GM23338 (cell line): Measurements from ENCODE around the gene RXRG. TPM values are rescaled to one million over a fixed set of nuclear protein-coding genes. Genes with fewer than 3 reads are reported as not detected.

Source experiments
- ATAC-seq: fragments of 200-7000 bp; cut with Tn5 transposase; 3 replicates; pipeline ENCODE4 v1.9.1; 2020
- DNase-seq: peaks from one replicate; pipeline ENCODE4 v3.0.0-alpha.2; 2015; ENCODE audit warnings: low spot score
- H2AFZ ChIP-seq: fragments of 200-600 bp; sonication (generic); 2 replicates; pipeline ENCODE4 v1.8.0; 2016; ENCODE audit warnings: antibody characterized with exemption, mild to moderate bottlenecking, moderate library complexity
- H3F3A ChIP-seq: fragments of 200-600 bp; sonication (generic); replicated peaks from 2 replicates; pipeline ENCODE4 v1.8.0; 2017; ENCODE audit warnings: antibody characterized with exemption, mixed run types, low read depth
- H3K27ac ChIP-seq: fragments of 200-600 bp; sonication (generic); 2 replicates; pipeline ENCODE4 v1.6.1; 2016; ENCODE audit warnings: low read depth
- H3K27me3 ChIP-seq: fragments of 200-600 bp; sonication (generic); 2 replicates; pipeline ENCODE4 v1.8.0; 2016; ENCODE audit warnings: mild to moderate bottlenecking, mixed run types, moderate library complexity; ENCODE audit not compliant: insufficient read depth
- H3K36me3 ChIP-seq: fragments of 200-600 bp; sonication (generic); 2 replicates; pipeline ENCODE4 v1.8.0; 2016; ENCODE audit warnings: mild to moderate bottlenecking; ENCODE audit not compliant: insufficient read depth
- H3K4me1 ChIP-seq: fragments of 200-600 bp; sonication (generic); 2 replicates; pipeline ENCODE4 v1.8.0; 2016; ENCODE audit warnings: mild to moderate bottlenecking, moderate library complexity; ENCODE audit not compliant: insufficient read depth
- H3K4me2 ChIP-seq: fragments of 200-600 bp; sonication (generic); 2 replicates; pipeline ENCODE4 v1.7.1; 2017; ENCODE audit warnings: mixed run types
- H3K4me3 ChIP-seq: fragments of 200-600 bp; sonication (generic); 2 replicates; pipeline ENCODE4 v1.6.1; 2016; ENCODE audit warnings: mixed run types
- H3K79me2 ChIP-seq: fragments of 200-600 bp; sonication (generic); replicated peaks from 2 replicates; pipeline ENCODE4 v1.8.0; 2017; ENCODE audit warnings: mild to moderate bottlenecking; ENCODE audit not compliant: insufficient read depth
- H3K9me2 ChIP-seq: fragments of 200-600 bp; sonication (generic); 2 replicates; pipeline ENCODE4 v1.8.0; 2017; ENCODE audit not compliant: insufficient read depth
- H4K20me1 ChIP-seq: fragments of 200-600 bp; sonication (generic); replicated peaks from 2 replicates; pipeline ENCODE4 v1.8.0; 2017; ENCODE audit warnings: mild to moderate bottlenecking; ENCODE audit not compliant: insufficient read depth
- H3K27ac Mint-ChIP-seq: 2 replicates; pipeline ENCODE4 v1.8.0; 2020; ENCODE audit warnings: inconsistent platforms, mild to moderate bottlenecking, moderate library complexity, mixed read lengths
- H3K27me3 Mint-ChIP-seq: 3 replicates; pipeline ENCODE4 v1.8.0; 2022; ENCODE audit warnings: low read depth, mild to moderate bottlenecking, moderate library complexity, mixed read lengths, inconsistent platforms; ENCODE audit not compliant: insufficient read depth, poor library complexity
- H3K36me3 Mint-ChIP-seq: 3 replicates; pipeline ENCODE4 v1.8.0; 2021; ENCODE audit warnings: low read depth, mild to moderate bottlenecking, inconsistent platforms, moderate library complexity, mixed read lengths
- H3K4me1 Mint-ChIP-seq: 3 replicates; pipeline ENCODE4 v1.8.0; 2020; ENCODE audit warnings: mild to moderate bottlenecking, inconsistent platforms, mixed read lengths
- H3K4me3 Mint-ChIP-seq: 3 replicates; pipeline ENCODE4 v1.8.0; 2021; ENCODE audit warnings: moderate library complexity, mild to moderate bottlenecking, inconsistent platforms, mixed read lengths
- H3K9me3 Mint-ChIP-seq: 3 replicates; pipeline ENCODE4 v1.8.0; 2020; ENCODE audit warnings: moderate library complexity, mild to moderate bottlenecking, inconsistent platforms, mixed read lengths
- CREB1 ChIP-seq: fragments of 250-450 bp; sonication (Bioruptor Pico); IDR thresholded peaks from 2 replicates; pipeline ENCODE4 v1.5.0; 2020; ENCODE audit warnings: low read depth, mild to moderate bottlenecking, moderate library complexity
- EZH2phosphoT487 ChIP-seq: fragments of 200-600 bp; sonication (generic); IDR thresholded peaks from one replicate; pipeline ENCODE4 v1.8.1; 2018; ENCODE audit warnings: antibody characterized with exemption; ENCODE audit not compliant: unreplicated experiment
- JUNB ChIP-seq: IDR thresholded peaks from one replicate; pipeline ENCODE4 v1.6.1; 2016; ENCODE audit warnings: antibody characterized with exemption; ENCODE audit not compliant: unreplicated experiment
- NANOG ChIP-seq: IDR thresholded peaks from 2 replicates; pipeline ENCODE4 v1.6.1; 2016; ENCODE audit warnings: antibody characterized with exemption, borderline replicate concordance
- STAT1 ChIP-seq: IDR thresholded peaks from one replicate; pipeline ENCODE4 v1.6.1; 2016; ENCODE audit warnings: antibody characterized with exemption; ENCODE audit not compliant: unreplicated experiment
- ZNF114 ChIP-seq: fragments of 250-450 bp; sonication (Bioruptor Pico); IDR thresholded peaks from 2 replicates; pipeline ENCODE4 v1.5.0; 2020; ENCODE audit warnings: mild to moderate bottlenecking, moderate library complexity
- polyA plus RNA-seq: library from polyadenylated mRNA; unstranded; fragments of >200 nt; fragmentation: Nextera tagmentation; extraction: Ambion mirVana; gene quantifications from 2 replicates; pipeline ENCODE4 v1.2.1, GENCODE V29; 2016
- total RNA-seq: library from RNA; depleted of rRNA; stranded (reverse); fragments of >200 nt; shearing (Covaris generic); gene quantifications from 2 replicates; pipeline ENCODE4 v1.2.3, GENCODE V29; 2014
- TF ChIP-seq, protein P1 (sequence below): IDR thresholded peaks from one replicate; pipeline ENCODE4 v1.6.1; 2018; ENCODE audit warnings: antibody characterized with exemption; ENCODE audit not compliant: unreplicated experiment
- TF ChIP-seq, protein P2 (sequence below): IDR thresholded peaks from 2 replicates; pipeline ENCODE4 v1.6.1; 2016; ENCODE audit warnings: antibody characterized with exemption
- TF ChIP-seq, protein P3 (sequence below), 2 experiments: fragments of 200-600 bp in 1 of 2; sonication (generic) in 1 of 2; conservative IDR thresholded peaks; 2 replicates each; pipeline versions ENCODE4 v1.5.1 to v1.6.1; 2016 to 2017; ENCODE audit warnings: antibody characterized with exemption in 2 of 2, low read depth in 2 of 2, mild to moderate bottlenecking in 2 of 2, moderate library complexity in 1 of 2

RXRG gene
- total and polyA plus RNA-seq, 2 experiments from 2014 or later, result not detected

DNA sequence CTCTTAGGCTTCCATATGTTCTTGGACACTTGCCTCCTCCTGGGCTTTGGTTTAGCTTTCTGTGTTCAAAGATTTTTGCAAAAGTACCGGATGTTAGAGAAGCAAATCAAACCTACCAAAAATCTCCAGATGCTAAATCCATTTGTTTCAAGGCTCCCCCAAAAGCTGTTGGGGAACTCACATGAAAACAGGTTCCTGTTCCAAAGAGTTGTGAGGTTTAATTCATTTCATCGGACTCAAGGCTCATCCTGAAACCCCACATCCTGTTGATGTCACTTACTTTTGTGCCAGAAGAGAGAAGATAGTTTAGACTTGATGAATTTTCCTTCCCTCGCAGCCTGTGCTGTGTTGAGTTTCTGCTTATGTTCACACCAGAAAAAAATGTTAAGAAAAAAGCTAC is 41.7 kb upstream of the RXRG start:
- Histone ChIP-seq H3K27ac (no peak overlapping the region), H3K4me2 (no peak overlapping the region), H3K4me3 (no peak overlapping the region), H3K27me3 (no peaks in the 10 kb centered on the region), H2AFZ (no peak overlapping the region), H3K9me2 (no peaks in the 10 kb centered on the region), H3K36me3 (no peaks in the 10 kb centered on the region), H4K20me1 (no peaks in the 10 kb centered on the region), H3K4me1 (no peaks in the 10 kb centered on the region), H3K79me2 (no peaks in the 10 kb centered on the region), H3F3A (no peaks in the 10 kb centered on the region)
- Mint-ChIP-seq H3K27me3 (no peaks in the 10 kb centered on the region), H3K4me1 (peaks cover 6% of the 10 kb centered on the region; the same call in 1 of the 3 replicates), H3K9me3 (no peaks in the 10 kb centered on the region), H3K4me3 (no peak overlapping the region), H3K36me3 (no peaks in the 10 kb centered on the region), H3K27ac (no peak overlapping the region)
- TF ChIP-seq, protein P1, sequence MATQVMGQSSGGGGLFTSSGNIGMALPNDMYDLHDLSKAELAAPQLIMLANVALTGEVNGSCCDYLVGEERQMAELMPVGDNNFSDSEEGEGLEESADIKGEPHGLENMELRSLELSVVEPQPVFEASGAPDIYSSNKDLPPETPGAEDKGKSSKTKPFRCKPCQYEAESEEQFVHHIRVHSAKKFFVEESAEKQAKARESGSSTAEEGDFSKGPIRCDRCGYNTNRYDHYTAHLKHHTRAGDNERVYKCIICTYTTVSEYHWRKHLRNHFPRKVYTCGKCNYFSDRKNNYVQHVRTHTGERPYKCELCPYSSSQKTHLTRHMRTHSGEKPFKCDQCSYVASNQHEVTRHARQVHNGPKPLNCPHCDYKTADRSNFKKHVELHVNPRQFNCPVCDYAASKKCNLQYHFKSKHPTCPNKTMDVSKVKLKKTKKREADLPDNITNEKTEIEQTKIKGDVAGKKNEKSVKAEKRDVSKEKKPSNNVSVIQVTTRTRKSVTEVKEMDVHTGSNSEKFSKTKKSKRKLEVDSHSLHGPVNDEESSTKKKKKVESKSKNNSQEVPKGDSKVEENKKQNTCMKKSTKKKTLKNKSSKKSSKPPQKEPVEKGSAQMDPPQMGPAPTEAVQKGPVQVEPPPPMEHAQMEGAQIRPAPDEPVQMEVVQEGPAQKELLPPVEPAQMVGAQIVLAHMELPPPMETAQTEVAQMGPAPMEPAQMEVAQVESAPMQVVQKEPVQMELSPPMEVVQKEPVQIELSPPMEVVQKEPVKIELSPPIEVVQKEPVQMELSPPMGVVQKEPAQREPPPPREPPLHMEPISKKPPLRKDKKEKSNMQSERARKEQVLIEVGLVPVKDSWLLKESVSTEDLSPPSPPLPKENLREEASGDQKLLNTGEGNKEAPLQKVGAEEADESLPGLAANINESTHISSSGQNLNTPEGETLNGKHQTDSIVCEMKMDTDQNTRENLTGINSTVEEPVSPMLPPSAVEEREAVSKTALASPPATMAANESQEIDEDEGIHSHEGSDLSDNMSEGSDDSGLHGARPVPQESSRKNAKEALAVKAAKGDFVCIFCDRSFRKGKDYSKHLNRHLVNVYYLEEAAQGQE, result no peak
- TF ChIP-seq, protein P2, sequence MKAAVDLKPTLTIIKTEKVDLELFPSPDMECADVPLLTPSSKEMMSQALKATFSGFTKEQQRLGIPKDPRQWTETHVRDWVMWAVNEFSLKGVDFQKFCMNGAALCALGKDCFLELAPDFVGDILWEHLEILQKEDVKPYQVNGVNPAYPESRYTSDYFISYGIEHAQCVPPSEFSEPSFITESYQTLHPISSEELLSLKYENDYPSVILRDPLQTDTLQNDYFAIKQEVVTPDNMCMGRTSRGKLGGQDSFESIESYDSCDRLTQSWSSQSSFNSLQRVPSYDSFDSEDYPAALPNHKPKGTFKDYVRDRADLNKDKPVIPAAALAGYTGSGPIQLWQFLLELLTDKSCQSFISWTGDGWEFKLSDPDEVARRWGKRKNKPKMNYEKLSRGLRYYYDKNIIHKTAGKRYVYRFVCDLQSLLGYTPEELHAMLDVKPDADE, result no peak
- no peak for TF ChIP-seq ZNF114 (CRISPR knock-in tag)
- TF ChIP-seq CREB1, result no peak
- DNase-seq (no peak), ATAC-seq (no peak)

DNA sequence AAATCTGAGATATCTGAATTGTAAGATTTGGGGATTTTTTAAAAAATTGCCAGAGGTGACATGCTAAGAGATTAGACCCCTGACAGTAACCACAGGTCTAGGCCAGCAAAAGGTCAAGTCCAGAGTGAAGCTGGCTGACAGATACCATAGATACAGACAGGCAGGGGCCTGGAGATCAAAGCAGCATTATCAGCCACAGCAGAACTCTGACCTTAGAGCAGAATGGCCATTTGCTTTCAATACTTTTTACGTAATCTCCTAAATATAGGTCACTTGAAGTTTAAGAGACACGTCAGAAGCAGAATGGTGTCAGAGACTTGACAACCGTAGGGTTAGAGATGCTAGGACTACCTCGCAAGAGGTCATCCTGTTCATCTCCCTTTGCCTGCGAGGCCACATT is 40.8 kb upstream of the RXRG start:
- H4K20me1 ChIP-seq, result no peaks in the 10 kb centered on the region
- no peak overlapping the region for H2AFZ ChIP-seq
- no peaks in the 10 kb centered on the region for H3K9me2 ChIP-seq
- TF ChIP-seq ZNF114 (CRISPR knock-in tag), result no peak
- TF ChIP-seq EZH2phosphoT487, result no peak
- no peak for TF ChIP-seq NANOG
- TF ChIP-seq JUNB, result no peak
- TF ChIP-seq, protein P3, sequence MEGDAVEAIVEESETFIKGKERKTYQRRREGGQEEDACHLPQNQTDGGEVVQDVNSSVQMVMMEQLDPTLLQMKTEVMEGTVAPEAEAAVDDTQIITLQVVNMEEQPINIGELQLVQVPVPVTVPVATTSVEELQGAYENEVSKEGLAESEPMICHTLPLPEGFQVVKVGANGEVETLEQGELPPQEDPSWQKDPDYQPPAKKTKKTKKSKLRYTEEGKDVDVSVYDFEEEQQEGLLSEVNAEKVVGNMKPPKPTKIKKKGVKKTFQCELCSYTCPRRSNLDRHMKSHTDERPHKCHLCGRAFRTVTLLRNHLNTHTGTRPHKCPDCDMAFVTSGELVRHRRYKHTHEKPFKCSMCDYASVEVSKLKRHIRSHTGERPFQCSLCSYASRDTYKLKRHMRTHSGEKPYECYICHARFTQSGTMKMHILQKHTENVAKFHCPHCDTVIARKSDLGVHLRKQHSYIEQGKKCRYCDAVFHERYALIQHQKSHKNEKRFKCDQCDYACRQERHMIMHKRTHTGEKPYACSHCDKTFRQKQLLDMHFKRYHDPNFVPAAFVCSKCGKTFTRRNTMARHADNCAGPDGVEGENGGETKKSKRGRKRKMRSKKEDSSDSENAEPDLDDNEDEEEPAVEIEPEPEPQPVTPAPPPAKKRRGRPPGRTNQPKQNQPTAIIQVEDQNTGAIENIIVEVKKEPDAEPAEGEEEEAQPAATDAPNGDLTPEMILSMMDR (conservative IDR thresholded peaks at IDR 0.05; ENCODE audit: low read depth in 2 of 2), result no peak
- no peak for TF ChIP-seq STAT1
- TF ChIP-seq, protein P2, result no peak
- TF ChIP-seq CREB1, result no peak
- TF ChIP-seq, protein P1, result no peak
- no peaks in the 10 kb centered on the region for H3K36me3 ChIP-seq
- Mint-ChIP-seq H3K36me3 (no peaks in the 10 kb centered on the region), H3K4me3 (no peak overlapping the region), H3K27ac (no peak overlapping the region), H3K27me3 (no peaks in the 10 kb centered on the region), H3K9me3 (no peaks in the 10 kb centered on the region), H3K4me1 (peaks cover 6% of the 10 kb centered on the region; the same call in 1 of the 3 replicates)
- no peak overlapping the region for H3K4me3 ChIP-seq
- H3K27ac ChIP-seq, result no peak overlapping the region
- H3K4me1 ChIP-seq, result no peaks in the 10 kb centered on the region
- H3K4me2 ChIP-seq, result no peak overlapping the region
- H3F3A ChIP-seq, result no peaks in the 10 kb centered on the region
- H3K79me2 ChIP-seq, result no peaks in the 10 kb centered on the region
- no peaks in the 10 kb centered on the region for H3K27me3 ChIP-seq
- DNase-seq (no peak), ATAC-seq (no peak)
